Dermis blood vessel endothelial cell (primary cell): ENCODE measurements around the gene DLD. TPM values are rescaled to one million over a fixed set of nuclear protein-coding genes. Genes with fewer than 3 reads are reported as not detected.
"Not testable (repeated sequence)": the region's sequence is repeated elsewhere in the genome, so short reads cannot be mapped to it uniquely, and the experiment has no call there.

Experiments
- DNase-seq: peaks from one replicate; pipeline ENCODE4 v3.0.0; 2010
- total RNA-seq: library from RNA; depleted of rRNA; stranded (reverse); fragments of >200 nt; gene quantifications from 2 replicates; pipeline ENCODE4 v1.2.3, GENCODE V29; 2014

DLD gene
- total RNA-seq, 1 donor from 2014 or later = 53.8 TPM

DNA sequence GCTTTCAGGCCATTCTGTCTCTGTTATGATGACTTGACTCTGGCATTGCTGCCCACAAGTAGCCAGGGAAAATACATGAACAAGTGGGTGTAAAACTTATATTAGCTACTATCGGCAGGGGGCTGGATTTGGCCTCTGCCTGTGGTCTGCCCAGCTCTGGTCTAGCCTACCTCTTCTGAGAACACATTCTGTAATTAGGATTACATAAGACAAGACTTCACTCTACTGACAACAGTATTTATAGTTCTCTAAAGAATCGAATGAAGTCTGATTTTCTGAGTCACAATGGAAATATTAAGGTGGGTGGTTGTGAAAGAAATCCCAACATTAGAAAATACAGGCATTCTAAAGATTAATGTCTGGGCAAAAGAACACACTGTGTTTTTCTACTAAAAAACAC is 55.5 kb downstream of the DLD start:
- DNase-seq = no peak

DNA sequence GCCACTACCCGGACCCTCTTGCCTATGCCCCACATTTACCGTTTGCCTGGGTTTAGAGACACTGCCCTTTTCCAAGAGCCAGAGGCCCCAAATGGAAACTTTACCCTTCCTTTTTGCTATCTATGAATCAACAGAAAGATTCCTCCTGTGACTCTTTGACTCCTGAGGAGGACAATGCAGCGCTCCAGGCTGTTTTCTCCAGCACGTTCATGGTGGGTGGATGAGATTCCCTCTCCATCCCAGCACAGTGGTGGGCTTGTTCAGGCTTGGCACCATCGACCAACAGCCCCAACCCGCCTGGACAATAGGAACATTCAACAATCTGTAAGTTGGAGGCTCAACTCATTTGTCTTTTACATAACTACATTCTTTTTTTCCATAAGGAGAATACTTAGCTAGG is 55.9 kb downstream of the DLD start:
- DNase-seq = no peak

DNA sequence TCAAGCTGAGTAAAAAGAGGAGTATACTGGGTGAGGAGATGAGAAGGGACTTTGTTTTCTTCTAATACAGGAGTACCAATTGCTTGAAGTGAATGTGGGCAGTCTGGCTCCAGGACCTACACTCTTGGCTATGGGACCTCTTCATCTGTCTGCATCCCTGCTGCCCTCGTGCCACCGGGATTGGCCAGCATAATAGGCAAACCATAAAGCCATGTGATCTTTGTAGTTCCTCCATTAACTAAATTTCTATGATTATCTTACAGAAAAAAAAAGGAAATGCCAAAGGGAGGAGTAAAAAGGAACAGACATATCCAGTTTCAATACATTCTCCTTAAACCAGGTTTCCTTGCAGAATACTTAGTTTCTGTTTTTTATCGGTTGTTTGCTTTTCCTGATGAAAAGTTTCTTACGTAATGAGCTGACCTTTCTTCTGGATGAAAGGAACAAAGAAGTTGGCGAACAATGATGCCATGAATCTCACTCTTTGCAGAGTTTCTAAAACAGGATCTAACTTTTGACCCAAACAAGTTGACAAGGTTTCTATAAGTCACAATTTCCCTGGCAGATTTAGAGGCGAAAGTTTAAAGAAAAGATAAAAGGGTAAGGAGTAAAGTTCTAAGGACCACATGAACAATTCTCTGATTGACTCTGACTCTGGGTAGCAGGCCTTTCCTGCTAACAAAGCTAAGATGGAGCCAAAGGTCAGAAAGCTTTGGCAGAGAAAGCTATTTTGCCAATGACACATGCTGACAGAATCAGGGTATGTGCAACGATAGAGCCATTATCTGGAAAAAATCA is 57.9 kb downstream of the DLD start:
- peak; percentile 95 for DNase-seq

DNA sequence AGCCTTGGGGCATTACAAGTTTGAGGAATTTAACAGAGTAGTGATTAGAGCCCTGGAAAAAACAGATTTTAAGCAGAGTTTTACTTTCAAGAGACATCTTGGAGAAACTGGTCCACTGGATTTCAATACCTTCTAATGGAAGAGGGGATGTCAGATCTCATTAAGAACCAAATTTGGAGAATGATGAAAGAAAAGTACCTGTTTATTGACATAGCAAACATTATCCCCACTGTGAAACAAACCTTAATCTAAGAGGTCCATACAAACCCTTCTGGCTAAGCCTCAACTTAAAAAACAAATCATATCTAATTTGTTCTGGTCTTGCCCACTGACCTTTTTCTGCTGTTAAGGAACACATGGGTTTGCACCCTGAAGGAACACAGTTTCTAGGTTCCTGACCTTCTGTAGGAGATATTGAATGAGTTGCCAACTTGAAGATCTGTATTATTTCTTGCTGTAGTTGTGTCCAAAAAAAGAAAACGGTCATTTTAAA is 58.5 kb downstream of the DLD start:
- no peak for DNase-seq

DNA sequence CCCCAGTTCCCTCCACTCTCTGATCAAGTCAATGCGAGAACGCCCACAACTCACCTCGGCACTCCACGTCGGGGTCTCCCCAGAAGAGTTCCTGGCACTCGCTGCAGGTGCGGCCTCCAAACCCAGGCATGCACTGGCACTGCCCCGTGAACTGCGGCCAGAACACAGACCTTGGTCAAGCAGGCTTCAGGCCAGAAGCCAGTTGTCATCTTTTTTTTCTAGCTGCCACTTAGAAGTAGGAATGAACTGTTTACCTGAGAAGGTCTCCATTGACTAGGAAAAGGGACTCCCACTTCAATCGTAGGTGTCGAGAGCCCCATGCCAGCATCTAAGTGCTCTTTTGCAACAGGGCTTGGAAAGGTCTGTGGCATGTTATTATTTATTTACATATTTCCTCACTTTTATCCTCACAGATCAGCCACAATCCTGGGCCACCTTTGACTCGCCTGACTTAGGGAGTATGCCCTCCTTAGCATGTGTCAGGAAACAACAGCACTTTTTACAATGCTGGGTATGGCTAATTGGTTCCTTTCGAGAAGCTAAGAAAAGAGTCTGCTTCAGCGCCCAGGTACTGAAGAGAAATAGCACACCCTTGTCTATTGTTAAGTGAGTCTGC is 60.3 kb downstream of the DLD start:
- no peak for DNase-seq

DNA sequence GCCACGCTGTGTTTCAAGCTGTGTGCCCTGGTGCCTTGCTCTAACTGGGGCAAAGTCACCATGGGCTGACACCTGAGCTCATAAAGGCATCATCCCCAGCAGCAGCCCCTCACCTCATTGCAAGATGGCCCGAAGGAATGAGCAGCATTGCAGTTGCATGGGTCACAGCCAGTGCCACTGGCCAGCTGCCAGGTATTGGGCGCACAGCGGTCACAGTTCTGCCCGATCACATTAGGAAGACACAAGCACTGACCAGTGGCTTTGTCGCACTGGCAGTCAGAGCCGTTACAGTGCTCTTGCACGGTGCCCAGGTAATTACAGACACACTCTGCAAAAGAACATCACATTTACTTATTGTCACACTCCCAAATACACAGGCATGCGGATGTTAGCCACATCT is 60.9 kb downstream of the DLD start:
- DNase-seq = no peak

DNA sequence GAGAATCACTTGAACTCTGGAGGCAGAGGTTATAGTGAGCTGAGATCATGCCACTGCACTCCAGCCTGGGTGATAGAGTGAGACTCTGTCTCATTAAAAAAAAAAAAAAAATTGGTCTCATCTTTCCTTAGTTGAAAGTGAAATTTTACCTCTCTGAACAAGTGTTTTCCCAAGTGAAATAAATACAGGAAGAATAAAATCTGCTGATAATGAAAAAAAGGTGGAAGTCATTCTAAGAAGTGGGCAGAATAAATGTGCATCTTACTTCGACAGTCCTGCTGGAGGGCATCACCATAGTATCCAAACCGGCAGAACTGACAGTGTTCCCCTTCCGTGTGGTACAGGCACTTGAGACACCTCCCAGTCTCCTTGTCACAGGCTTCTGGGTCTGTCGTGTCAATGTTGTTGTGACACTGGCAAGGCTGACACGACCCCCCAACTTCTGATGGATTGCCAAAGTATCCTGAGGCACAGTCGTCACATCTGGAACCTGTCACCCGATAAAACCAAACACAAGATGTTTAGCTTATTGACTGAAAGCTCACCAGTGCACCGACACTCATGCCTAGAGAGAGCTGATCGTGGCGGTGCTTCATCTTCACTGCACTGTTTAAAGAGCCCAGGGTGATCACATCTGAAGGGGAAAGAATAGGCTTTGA is 62.4 kb downstream of the DLD start:
- DNase-seq = no peak

DNA sequence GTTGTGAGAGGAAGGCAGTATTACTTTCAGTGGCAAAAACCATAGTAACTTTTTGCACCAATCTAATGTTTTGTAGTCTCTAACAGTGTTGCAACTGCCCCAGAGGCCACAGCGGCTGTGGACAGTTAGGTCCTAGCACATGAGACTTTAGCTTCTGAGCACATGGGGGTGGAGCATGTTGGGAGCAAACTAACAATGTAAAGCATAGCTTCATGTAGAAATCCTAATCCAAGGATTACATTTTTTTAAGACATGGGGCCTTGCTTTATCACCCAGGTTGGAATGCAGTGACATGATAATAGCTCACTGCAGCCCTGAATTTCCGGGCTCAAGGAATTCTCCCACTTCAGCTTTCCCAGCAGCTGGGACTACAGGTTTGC is 62.9 kb downstream of the DLD start:
- DNase-seq = no peak

DNA sequence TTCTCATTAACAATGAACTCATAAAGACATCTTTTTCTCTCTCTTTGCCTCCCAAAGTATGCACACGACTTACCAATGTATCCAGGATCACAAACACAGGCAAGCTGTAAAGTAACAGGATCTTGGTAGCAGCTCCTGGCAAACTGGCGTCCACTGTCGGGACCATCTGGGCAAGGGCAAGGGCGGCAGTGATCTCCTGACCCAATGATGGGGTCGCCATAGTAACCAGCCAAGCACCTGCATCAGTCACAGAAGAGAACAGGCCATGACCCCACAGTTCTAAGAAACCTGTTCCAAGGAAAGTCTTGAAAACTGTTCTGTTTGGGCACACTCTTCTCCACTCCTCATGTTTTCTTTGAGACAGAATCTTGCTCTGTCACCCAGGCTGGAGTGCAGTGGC is 64.4 kb downstream of the DLD start:
- DNase-seq = no peak

DNA sequence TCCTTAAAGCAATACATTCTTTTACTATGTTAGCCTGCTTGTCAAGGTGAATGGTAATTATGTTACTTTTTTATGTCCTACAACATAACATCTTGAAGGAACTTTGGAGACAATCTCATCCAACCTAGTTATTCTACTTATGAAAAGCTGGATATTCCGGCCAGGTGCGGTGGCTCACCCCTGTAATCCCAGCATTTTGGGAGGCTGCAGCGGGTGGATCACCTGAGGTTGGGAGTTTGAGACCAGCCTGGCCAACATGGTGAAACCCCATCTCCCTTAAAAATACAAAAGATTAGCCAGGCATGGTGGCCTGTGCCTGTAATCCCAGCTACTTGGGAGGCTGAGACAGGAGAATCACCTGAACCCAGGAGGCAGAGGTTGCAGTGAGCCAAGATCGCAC is 66.0 kb downstream of the DLD start:
- DNase-seq = not testable (repeated sequence)

DNA sequence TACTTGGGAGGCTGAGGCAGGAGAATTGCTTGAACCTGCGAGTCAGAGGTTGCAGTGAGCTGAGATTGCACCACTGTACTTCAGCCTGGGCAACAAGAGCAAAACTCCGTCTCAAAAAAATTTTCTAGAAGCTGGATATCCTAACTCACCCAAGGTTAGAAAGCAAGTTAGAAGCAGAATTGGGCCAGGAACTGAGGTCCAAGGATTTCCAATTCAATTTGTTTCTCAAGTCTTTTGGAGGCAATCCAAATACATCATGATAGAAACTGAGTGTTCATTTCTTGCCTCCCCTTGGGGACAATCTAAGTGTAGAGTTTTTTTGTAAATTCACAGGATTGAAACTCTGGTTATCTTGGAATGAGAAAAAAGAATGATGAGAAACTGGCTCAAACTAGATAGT is 66.5 kb downstream of the DLD start:
- DNase-seq = no peak

DNA sequence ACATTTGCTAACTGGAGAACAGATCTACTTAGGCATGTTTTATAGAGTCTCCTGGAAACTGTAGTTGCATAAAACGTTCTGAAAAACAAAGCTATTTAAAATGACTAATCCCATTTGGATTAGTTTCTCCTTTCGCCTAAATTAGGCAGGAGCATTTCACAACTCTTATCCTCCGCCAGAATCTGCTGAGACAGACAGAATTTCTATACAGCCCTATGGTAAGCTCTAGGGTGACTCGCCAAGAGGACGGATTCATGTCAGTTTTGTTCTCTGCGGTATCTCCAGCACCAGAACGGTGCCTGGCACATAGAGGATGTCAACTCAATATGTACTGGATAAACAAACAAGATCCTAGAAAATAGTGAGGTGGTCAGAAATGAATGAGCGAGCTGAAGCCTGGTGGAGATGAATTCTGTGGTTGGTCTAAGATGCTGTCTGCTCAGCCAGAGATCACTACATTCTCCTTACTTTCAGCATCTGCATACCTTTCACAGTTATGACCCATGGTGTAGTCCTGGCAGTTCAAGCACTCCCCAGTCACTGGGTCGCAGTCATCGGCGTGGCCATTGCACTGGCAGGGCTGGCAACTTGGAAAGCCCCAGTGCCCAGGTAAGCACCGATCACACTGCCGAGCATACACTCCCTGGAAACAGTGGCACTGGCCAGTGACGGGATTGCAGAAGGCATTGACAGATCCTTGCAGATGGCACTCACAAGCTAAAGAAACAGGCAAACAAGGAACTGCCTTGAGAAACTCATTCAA is 68.0 kb downstream of the DLD start:
- DNase-seq = no peak

DNA sequence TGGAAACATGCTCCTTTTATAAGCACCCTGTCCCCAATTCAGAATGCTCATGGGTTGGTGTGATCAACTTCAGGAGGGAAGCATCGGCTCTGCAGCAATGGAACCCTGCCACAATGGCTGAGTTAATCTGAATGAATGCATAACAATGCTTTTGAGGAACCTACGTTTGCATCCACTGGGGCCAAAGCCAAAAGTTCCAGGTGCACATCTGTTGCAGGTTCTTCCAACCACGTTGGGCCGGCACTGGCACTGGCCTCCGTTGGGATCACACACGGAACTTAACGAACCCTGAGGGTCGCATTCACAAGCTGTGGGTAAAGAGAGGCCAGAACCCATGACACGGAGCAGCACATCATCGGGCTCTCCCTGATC is 68.5 kb downstream of the DLD start:
- DNase-seq = no peak

DNA sequence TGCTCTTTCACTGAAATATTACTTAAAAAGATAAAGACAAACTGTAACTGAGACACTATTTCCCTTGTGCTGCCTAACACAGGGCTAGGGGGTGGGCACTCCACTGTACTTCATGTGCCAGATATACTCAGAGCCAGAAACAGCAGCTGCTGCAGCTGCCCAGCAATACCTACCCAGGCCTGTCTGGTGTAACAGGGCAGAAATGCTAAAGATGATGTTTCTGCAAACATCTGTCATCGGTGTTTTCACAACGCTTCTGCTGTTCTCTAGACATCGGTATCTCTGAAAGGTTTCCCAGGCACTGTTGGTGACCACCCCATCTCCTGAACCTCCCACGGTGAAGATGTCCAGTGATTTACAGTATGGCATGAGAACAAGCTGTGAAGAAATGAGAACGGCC is 69.3 kb downstream of the DLD start:
- DNase-seq = no peak

DNA sequence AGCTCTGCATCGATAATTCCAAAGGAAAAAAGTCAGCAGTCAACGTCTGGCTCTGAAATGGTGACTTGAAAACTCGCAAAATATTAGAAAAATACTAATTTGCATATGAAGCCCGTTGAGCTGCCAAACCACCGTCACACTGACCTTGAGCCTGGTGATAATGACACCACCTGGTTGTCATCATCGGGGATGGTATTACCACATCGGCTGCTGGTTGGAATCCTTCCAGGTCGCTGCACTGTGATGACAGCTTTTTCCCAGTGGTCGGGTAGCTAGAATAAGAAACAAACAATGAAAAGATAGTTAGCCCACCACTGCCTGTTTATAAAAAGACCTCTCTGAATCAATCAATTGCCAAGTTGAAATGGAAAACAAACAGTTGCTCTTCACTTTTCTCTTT is 70.4 kb downstream of the DLD start:
- DNase-seq = no peak

DNA sequence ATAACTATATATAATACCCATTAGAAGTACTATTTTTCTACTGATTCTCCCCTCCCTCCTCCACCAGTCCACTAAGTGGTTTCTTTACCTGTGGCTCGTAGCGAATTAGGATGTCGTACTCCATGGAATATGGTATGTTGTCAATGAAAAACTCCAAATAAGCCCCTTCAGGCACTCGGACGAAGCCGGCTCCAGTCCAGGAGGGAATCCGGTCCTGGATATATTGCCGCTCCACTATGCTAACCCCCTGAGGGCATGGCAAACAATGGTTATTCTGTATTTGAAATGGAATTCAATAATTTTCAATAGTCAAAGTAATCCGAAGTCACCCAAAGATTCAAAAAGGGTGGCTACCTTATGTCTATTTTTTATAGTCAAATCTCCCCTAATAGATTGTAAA is 71.8 kb downstream of the DLD start:
- no peak for DNase-seq

DNA sequence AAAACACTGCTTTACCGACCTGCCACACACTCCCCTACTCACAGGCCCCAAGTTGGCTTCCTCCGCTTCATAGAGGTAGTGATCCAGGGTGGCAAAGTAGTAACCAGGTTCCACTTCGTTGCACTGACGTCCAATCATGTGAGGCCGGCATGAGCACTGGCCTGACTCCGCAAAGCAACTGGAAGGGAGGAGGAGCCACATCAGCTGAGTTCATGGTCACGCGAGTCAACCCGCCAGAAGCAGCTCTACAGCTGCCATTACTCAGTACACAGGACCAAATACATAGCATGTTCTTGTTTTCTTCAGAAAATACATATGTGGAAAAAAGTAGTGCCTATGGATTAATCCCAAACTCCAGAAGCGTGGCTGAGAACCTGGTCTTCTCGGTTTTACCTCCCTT is 73.5 kb downstream of the DLD start:
- no peak for DNase-seq

DNA sequence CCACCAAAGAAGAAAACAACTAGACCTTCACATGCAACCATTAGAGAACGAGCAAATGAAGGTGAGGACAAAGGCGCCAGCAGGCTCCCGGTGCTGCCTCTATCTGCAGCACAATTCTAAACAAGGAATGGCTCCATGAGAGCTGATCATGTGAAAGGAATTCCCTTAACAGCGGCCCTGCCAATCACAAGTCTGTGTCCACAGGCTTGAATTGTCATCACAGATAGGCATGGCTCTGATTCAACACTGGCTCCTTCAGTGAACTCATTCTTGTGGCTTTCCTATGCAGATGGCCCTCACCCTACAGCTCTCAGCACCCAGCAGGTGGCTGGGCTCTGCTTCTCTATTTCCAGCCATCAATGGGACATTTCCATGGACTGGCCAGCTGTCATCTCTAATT is 75.7 kb downstream of the DLD start:
- DNase-seq = peak; percentile 57

DNA sequence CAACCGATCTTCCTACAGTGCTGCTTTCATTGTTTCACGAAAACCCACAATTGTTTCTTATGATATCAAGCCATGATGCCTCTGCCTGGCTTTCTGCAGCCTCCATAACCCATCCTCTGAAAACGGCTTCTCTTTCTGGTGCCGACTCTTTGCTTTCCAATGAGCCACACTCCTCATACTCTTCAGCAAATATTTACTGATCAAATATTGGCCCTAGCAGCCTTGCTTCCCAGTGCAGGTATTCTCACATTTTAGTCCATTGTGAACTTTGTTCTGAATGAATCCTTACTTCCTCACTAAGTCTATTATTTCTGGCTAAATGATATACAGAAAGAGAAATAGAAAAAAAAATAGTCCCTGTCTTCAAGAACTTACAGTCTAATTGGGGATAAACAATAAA is 76.4 kb downstream of the DLD start:
- no peak for DNase-seq

DNA sequence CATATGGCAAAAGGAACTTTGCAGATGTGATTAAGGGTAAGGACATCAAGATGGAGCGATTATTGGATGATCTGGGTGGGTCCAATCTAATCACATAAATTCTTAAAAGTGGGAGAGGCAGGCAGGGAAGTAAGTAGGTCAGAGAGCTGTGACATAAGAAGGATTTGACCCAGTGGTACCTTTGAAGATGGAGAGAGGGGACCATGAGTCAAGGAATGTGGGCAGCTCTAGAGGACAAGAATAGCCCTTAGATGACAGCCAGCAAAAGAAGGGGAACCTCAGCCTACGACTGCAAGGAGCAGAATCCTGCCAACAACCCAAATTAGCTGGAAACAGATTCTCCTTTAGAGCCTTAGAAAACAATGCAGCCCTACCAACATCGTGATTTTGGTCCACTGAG is 77.5 kb downstream of the DLD start:
- no peak for DNase-seq

DNA sequence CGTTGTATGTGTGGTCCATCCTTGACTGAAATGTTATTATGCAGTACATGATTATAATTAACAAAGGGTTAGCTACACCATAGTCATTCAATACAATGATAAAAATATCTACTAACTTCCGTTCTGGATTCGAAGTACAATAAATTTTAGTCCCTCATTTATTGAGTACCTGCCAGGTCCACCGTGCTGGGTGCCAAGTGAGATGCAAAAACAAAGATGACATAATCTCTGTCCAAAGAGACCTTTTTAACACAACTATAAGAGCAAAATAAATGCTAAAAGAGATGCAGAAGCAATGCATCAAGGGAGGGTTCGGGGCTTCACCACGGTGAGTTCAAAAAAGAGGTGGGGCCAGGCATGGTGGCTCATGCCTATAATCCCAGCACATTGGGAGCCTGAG is 78.9 kb downstream of the DLD start:
- DNase-seq = peak; percentile 54
